Measurements from ENCODE around the gene FAM210B. TPM values are rescaled to one million over a fixed set of nuclear protein-coding genes. Genes with fewer than 3 reads are reported as not detected.

FAM210B gene
- total and polyA plus RNA-seq, 2 of the 13 experiments (the other 11 are each of a cell fraction or from before 2014, with no cell fraction given): 75.9 to 107 TPM

DNA sequence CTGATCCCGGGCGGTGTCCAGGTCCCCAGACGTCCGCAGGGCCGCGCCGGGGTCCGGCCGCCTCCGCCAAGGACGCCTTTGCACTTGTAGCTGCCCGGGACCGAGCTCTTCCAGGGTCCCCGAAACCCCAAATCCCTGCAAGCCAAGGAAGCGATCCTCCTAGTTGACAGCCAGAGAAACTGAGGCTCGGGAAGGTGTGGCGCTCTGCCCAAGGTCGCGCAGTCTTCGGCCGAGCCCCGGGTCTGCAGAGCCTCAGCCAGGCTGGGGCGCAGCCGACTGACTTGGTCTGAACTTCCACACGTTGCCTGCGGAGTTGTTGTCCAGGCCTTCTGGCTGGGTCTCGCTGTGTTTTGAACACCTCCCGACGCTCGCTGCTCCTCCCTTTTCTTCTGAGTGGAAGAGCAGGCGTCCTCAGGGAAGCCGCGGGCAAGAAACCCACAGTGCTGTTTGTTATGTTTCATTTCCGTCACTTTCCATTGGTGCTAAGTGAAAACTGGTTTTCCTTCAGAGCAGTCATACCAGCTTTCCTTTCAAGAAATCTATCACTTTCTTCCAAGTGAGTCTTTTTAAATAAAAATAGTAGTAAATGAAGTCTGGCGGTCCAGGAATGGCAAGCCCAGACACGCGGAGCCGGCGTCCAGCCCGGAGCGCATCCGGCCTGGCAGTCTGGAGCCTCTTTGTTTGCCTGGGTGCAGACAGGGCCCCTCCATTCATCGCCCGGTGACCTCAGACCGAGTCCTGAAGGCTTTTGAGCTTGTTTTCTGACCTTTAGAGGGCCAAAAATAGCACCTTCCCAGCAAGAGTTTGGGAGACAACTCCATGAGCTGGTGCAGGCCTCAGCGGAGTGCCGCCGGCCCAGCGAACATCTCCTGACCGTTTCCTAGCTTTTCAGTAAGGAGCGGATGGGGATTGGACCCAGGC lies 698 bp downstream of the FAM210B start (continued):
- TF ChIP-seq ATRX (CRISPR knock-in tag; IDR thresholded peaks at IDR 0.05; ENCODE audit: borderline replicate concordance) (0 out of 2 replicates have a peak, but pooled peaks have one; percentile 23), HDAC2 (CRISPR knock-in tag; IDR thresholded peaks at IDR 0.05) (no peak), KDM5A (IDR thresholded peaks at IDR 0.05; ENCODE audit: borderline replicate concordance, low read length) (no peak; the same call in none of the 2 replicates), SP140L (CRISPR knock-in tag; IDR thresholded peaks at IDR 0.05; ENCODE audit: borderline replicate concordance) (no peak), ZMYM4 (CRISPR knock-in tag; IDR thresholded peaks at IDR 0.05) (no peak), NCOA5 (CRISPR knock-in tag; IDR thresholded peaks at IDR 0.05) (no peak), ZNF83 (CRISPR knock-in tag; IDR thresholded peaks at IDR 0.05; ENCODE audit: borderline replicate concordance) (no peak), HNRNPL (IDR thresholded peaks at IDR 0.05; ENCODE audit: low read depth, low read length) (no peak), TGIF2 (CRISPR knock-in tag; IDR thresholded peaks at IDR 0.05) (peak; percentile 49), ZNF773 (CRISPR knock-in tag; IDR thresholded peaks at IDR 0.05; ENCODE audit: borderline replicate concordance) (0 out of 2 replicates have a peak, but pooled peaks have one; percentile 35), ZNF367 (CRISPR knock-in tag; IDR thresholded peaks at IDR 0.05; ENCODE audit: borderline replicate concordance) (peak; percentile 51; the same call in 1 of the 2 replicates)
- TF ChIP-seq, protein P1, sequence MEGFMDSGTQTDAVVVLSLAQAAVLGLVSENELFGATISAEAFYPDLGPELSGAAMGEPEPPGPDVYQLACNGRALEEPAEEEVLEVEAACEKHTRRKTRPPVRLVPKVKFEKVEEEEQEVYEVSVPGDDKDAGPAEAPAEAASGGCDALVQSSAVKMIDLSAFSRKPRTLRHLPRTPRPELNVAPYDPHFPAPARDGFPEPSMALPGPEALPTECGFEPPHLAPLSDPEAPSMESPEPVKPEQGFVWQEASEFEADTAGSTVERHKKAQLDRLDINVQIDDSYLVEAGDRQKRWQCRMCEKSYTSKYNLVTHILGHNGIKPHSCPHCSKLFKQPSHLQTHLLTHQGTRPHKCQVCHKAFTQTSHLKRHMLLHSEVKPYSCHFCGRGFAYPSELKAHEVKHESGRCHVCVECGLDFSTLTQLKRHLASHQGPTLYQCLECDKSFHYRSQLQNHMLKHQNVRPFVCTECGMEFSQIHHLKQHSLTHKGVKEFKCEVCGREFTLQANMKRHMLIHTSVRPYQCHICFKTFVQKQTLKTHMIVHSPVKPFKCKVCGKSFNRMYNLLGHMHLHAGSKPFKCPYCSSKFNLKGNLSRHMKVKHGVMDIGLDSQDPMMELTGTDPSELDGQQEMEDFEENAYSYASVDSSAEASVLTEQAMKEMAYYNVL (CRISPR knock-in tag; IDR thresholded peaks at IDR 0.05; ENCODE audit: borderline replicate concordance): peak; percentile 21; the same call in 1 of the 2 replicates
- TF ChIP-seq, protein P2, sequence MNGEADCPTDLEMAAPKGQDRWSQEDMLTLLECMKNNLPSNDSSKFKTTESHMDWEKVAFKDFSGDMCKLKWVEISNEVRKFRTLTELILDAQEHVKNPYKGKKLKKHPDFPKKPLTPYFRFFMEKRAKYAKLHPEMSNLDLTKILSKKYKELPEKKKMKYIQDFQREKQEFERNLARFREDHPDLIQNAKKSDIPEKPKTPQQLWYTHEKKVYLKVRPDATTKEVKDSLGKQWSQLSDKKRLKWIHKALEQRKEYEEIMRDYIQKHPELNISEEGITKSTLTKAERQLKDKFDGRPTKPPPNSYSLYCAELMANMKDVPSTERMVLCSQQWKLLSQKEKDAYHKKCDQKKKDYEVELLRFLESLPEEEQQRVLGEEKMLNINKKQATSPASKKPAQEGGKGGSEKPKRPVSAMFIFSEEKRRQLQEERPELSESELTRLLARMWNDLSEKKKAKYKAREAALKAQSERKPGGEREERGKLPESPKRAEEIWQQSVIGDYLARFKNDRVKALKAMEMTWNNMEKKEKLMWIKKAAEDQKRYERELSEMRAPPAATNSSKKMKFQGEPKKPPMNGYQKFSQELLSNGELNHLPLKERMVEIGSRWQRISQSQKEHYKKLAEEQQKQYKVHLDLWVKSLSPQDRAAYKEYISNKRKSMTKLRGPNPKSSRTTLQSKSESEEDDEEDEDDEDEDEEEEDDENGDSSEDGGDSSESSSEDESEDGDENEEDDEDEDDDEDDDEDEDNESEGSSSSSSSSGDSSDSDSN (CRISPR knock-in tag; IDR thresholded peaks at IDR 0.05): peak; percentile 68; the same call in 1 of the 2 replicates
